HG02840 (cell line): ENCODE measurements around the gene GAL3ST2.
"Not testable (repeated sequence)": the region's sequence is repeated elsewhere in the genome, so short reads cannot be mapped to it uniquely, and the experiment has no call there.

Experiments used
- ATAC-seq: cut with Tn5 transposase; IDR thresholded peaks from one replicate; pipeline ENCODE4 v1.9.1; 2021; ENCODE audit warnings: mild to moderate bottlenecking, moderate library complexity, moderate number of reproducible peaks; ENCODE audit not compliant: unreplicated experiment, low FRiP score

The GAL3ST2 gene

GRCh38 chr2:241767464-241768250 lies 9.0 kb upstream of the GAL3ST2 start:
- ATAC-seq = no peak

- no peak for ATAC-seq
Measured at GRCh38 chr2:241768251-241768711, 8.3 kb upstream of the GAL3ST2 start.

- no peak for ATAC-seq
Measured at GRCh38 chr2:241768850-241769249, 7.8 kb upstream of the GAL3ST2 start.

- ATAC-seq = no peak
Measured at GRCh38 chr2:241769819-241770184, 6.8 kb upstream of the GAL3ST2 start.

- no peak for ATAC-seq
Measured at GRCh38 chr2:241770185-241770935, 6.3 kb upstream of the GAL3ST2 start.

GRCh38 chr2:241770936-241771285 lies 5.7 kb upstream of the GAL3ST2 start:
- ATAC-seq = no peak

- no peak for ATAC-seq
Measured at GRCh38 chr2:241771286-241772062, 5.1 kb upstream of the GAL3ST2 start.

GRCh38 chr2:241772063-241772499 lies 4.5 kb upstream of the GAL3ST2 start:
- ATAC-seq = no peak

GRCh38 chr2:241773511-241774418 lies 2.9 kb upstream of the GAL3ST2 start:
- no peak for ATAC-seq

GRCh38 chr2:241774419-241775222 lies 2.0 kb upstream of the GAL3ST2 start:
- ATAC-seq = no peak

- no peak for ATAC-seq
Measured at GRCh38 chr2:241775223-241776177, 1.1 kb upstream of the GAL3ST2 start.

GRCh38 chr2:241777170-241777685 lies 606 bp downstream of the GAL3ST2 start:
- ATAC-seq = no peak

- ATAC-seq = no peak
Measured at GRCh38 chr2:241777686-241778627, 1.3 kb downstream of the GAL3ST2 start.

GRCh38 chr2:241780939-241781569 lies 4.4 kb downstream of the GAL3ST2 start:
- ATAC-seq = no peak

GRCh38 chr2:241782053-241782452 lies 5.4 kb downstream of the GAL3ST2 start:
- not testable (repeated sequence) for ATAC-seq

- no peak for ATAC-seq
Measured at GRCh38 chr2:241788135-241788534, 11.5 kb downstream of the GAL3ST2 start.
